ENCODE data around the gene TECTA.

GRCh38 chr11:121143921-121144320 lies 42.9 kb downstream of the TECTA start:
- TF ChIP-seq, protein P1, sequence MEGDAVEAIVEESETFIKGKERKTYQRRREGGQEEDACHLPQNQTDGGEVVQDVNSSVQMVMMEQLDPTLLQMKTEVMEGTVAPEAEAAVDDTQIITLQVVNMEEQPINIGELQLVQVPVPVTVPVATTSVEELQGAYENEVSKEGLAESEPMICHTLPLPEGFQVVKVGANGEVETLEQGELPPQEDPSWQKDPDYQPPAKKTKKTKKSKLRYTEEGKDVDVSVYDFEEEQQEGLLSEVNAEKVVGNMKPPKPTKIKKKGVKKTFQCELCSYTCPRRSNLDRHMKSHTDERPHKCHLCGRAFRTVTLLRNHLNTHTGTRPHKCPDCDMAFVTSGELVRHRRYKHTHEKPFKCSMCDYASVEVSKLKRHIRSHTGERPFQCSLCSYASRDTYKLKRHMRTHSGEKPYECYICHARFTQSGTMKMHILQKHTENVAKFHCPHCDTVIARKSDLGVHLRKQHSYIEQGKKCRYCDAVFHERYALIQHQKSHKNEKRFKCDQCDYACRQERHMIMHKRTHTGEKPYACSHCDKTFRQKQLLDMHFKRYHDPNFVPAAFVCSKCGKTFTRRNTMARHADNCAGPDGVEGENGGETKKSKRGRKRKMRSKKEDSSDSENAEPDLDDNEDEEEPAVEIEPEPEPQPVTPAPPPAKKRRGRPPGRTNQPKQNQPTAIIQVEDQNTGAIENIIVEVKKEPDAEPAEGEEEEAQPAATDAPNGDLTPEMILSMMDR (IDR thresholded peaks at IDR 0.05), result no peak
- TF ChIP-seq ZFX (IDR thresholded peaks at IDR 0.05; ENCODE audit: borderline replicate concordance), result no peak

All from 22Rv1 (cell line).